MCF 10A (cell line): Measurements from ENCODE around the gene AGT. TPM values are rescaled to one million over a fixed set of nuclear protein-coding genes. Genes with fewer than 3 reads are reported as not detected.
A peak's percentile ranks its signal among the peaks of the same experiment; 100 is the strongest.

ENCODE experiments used
- BruUV-seq: library from RNA; stranded (reverse); fragments of 400-500 nt; replicated peaks from 2 replicates; lab custom pipeline; 2021; lab: Mats Ljungman, UMichigan
- CTCF ChIA-PET: fragments of 300-600 bp; sonication (Branson Sonifier 250); formaldehyde crosslinking; extraction: SDS; loops from one replicate; lab custom pipeline; 2021; ENCODE audit warnings: antibody characterized with exemption, inconsistent platforms; lab: Yijun Ruan, JAX
- POLR2A ChIA-PET: fragments of 300-600, 350-650 bp; sonication (Branson Sonifier 250); formaldehyde crosslinking; extraction: SDS; loops from one replicate; lab custom pipeline; 2020; ENCODE audit warnings: antibody characterized with exemption, inconsistent platforms; lab: Yijun Ruan, JAX
- DNase-seq: peaks from one replicate; pipeline ENCODE4 v3.0.0-alpha.2; 2018; ENCODE audit not compliant: unreplicated experiment
- H3K27ac Mint-ChIP-seq: one replicate; pipeline ENCODE4 v1.8.0; 2022; ENCODE audit warnings: mild to moderate bottlenecking, low read depth, mixed read lengths; ENCODE audit not compliant: unreplicated experiment
- H3K27me3 Mint-ChIP-seq: one replicate; pipeline ENCODE4 v1.8.0; 2022; ENCODE audit warnings: mixed read lengths; ENCODE audit not compliant: insufficient read depth, unreplicated experiment
- H3K36me3 Mint-ChIP-seq: one replicate; pipeline ENCODE4 v1.8.0; 2022; ENCODE audit warnings: mild to moderate bottlenecking, moderate library complexity, mixed read lengths; ENCODE audit not compliant: insufficient read depth, unreplicated experiment
- H3K4me1 Mint-ChIP-seq: one replicate; pipeline ENCODE4 v1.8.0; 2022; ENCODE audit warnings: mixed read lengths; ENCODE audit not compliant: insufficient read depth, unreplicated experiment
- H3K4me3 Mint-ChIP-seq: one replicate; pipeline ENCODE4 v1.8.0; 2022; ENCODE audit warnings: mild to moderate bottlenecking, moderate library complexity, mixed read lengths; ENCODE audit not compliant: unreplicated experiment
- H3K9me3 Mint-ChIP-seq: one replicate; pipeline ENCODE4 v1.8.0; 2022; ENCODE audit warnings: mixed read lengths; ENCODE audit not compliant: unreplicated experiment
- CTCF ChIP-seq: fragments of 200-600 bp; IDR thresholded peaks from one replicate; pipeline ENCODE4 v1.8.0; 2022; ENCODE audit warnings: antibody characterized with exemption, mild to moderate bottlenecking; ENCODE audit not compliant: unreplicated experiment
- intact Hi-C: fragments of 100-400 bp; cut with micrococcal nuclease; formaldehyde crosslinking; loops from 2 replicates; pipeline ENCODE4 v1.14.1; 2022
- total RNA-seq: library from RNA; stranded (reverse); gene quantifications from 2 replicates; pipeline ENCODE4 v1.2.3, GENCODE V29; 2022

Gene AGT
- total RNA-seq, 1 experiment from 2014 or later: not detected

- intact Hi-C loops: no loop called here
Measured at GRCh38 chr1:230759369-230760065, 45.6 kb upstream of the AGT start.

GRCh38 chr1:230758709-230759368 lies 44.9 kb upstream of the AGT start:
- Mint-ChIP-seq H3K9me3 (no peaks in the 10 kb centered on the region), H3K4me1 (no peaks in the 10 kb centered on the region), H3K4me3 (no peak overlapping the region), H3K27ac (no peak overlapping the region), H3K27me3 (peaks cover 43% of the 10 kb centered on the region), H3K36me3 (no peaks in the 10 kb centered on the region)
- BruUV-seq: no TSS peak
- intact Hi-C loops: no loop called here
- no peak for DNase-seq
- CTCF ChIA-PET: interaction anchor here (0.5 to 0.7 kb wide), 2 partner anchors 39 to 381 kb away, joined by 3 read pairs; no protein-coding TSS in a partner anchor
- TF ChIP-seq CTCF: no peak
- POLR2A ChIA-PET: no interaction called here

More at GRCh38 chr1:230759369-230760065, 45.6 kb upstream of the AGT start:
- Mint-ChIP-seq H3K9me3 (no peaks in the 10 kb centered on the region), H3K4me1 (no peaks in the 10 kb centered on the region), H3K27ac (no peak overlapping the region), H3K36me3 (no peaks in the 10 kb centered on the region), H3K4me3 (no peak overlapping the region), H3K27me3 (peaks cover 43% of the 10 kb centered on the region)
- no peak for TF ChIP-seq CTCF
- BruUV-seq: no TSS peak
- CTCF ChIA-PET: interaction anchor here (0.7 kb wide), 1 partner anchor 39 kb away, joined by 3 read pairs; no protein-coding TSS in a partner anchor
- POLR2A ChIA-PET: no interaction called here
- DNase-seq: no peak

- TF ChIP-seq CTCF: no peak
- ChIA-PET POLR2A (no interaction called here), CTCF (interaction anchor here (0.5 kb wide), 2 partner anchors 380 to 599 kb away, joined by 3 to 4 read pairs; no protein-coding TSS in a partner anchor)
- intact Hi-C loops: no loop called here
- Mint-ChIP-seq H3K9me3 (no peaks in the 10 kb centered on the region), H3K27ac (no peak overlapping the region), H3K36me3 (no peaks in the 10 kb centered on the region), H3K4me1 (no peaks in the 10 kb centered on the region), H3K27me3 (peaks cover 43% of the 10 kb centered on the region), H3K4me3 (no peak overlapping the region)
- no TSS peak for BruUV-seq
- no peak for DNase-seq
Measured at GRCh38 chr1:230757856-230758708, 44.2 kb upstream of the AGT start.

GRCh38 chr1:230754796-230755195 lies 40.9 kb upstream of the AGT start:
- no TSS peak for BruUV-seq
- Mint-ChIP-seq H3K9me3 (no peaks in the 10 kb centered on the region), H3K27me3 (peaks cover 30% of the 10 kb centered on the region), H3K4me3 (no peak overlapping the region), H3K4me1 (no peaks in the 10 kb centered on the region), H3K27ac (no peak overlapping the region), H3K36me3 (no peaks in the 10 kb centered on the region)
- POLR2A ChIA-PET: no interaction called here
- TF ChIP-seq CTCF: no peak
- CTCF ChIA-PET: no interaction called here
- peak; percentile 16 for DNase-seq
- intact Hi-C loops: no loop called here
